NCI-H69 (cell line): ENCODE data around the gene MSANTD2.
A peak's percentile ranks its signal among the peaks of the same experiment; 100 is the strongest.

Source experiments
- DNase-seq: peaks from one replicate; lab custom pipeline; 2025; lab: John Stamatoyannopoulos, UW

The MSANTD2 gene

DNA sequence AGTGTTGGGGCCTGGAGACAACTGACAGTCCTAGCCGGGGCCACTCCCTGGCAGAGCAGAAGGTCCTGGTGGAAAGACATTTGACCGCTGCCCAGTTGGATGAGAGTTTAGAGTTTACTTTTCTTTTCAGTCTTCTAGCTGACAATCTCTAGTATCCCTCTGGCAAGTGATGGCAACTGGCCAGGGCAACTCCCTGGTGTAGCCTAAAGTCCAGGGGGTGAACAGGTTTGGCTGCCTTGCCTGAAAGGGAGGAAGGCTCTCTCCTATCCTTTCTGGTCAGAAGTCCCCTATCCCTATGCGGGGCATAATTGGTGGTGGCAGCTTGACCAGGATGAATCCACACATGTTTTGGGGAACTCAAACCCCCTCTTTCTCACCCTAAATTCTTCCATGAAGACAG, 16.8 kb upstream of the MSANTD2 start:
- DNase-seq = no peak

DNA sequence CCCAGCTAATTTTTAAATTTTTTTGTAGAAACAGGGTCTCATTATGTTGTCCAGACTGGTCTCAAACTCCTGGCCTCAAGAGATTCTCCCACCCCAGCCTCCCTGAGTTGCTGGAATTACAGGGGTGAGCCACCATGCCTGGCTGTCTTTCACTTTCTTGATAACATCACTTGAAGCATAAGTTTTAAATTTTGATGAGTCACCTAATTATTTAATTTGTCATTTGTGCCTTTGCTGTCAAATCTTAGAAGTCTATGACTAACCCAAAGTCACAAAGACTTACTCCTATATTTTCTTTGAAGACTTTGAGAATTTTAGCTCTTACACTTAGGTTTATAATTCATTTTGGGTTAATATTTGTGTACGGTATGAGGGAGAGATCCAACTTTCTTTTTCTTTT, 14.5 kb upstream of the MSANTD2 start:
- DNase-seq = no peak

DNA sequence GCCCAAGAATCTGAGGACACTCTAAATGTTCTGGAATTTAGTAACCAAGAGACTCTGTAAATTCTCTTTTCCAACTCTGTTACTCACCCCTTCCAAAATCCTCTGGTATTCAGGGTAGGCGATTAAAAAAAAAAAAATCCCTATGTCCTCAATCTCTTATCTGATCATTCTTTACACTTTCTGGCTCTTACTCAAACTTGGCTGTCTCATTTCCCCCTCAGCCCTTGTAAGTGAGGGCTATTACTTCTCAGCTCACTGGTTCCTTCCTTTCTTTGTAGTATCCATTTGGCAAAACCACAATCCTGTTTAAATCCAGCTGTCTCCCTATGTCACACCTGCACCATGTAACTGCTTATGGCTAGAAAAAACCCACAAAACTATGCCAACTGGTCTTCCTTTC, 12.7 kb upstream of the MSANTD2 start:
- DNase-seq = no peak

DNA sequence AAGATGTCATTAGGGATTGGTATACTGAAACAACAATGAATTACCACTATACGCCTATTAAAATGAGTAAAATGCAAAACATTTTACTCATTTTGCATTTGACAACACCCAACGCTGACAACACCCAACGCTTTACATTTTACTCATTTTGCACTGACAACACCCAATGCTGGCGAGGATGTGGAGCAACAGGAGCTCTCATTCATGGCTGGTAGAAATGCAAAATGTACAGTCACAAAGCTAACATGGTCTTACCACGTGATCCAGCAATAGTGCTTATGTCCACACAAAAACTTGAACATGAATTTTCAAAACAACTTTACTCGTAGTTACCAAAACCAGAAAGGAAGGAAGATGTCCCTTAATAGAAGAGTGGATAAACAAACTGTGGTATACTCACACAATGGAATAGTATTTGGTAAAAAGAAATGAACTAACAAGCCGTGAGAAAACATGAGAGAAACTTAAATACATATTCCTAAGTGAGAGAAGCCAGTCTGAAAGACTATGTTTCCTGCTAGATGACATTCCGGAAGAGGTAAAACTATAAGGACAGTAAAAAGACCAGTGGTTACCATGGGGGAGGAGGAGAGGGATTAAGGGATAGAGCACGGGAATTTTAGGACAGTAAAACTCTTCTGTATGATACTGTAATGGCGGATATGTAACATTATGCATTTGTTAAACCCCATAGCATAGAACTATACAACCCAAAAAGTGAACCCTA, 11.4 kb upstream of the MSANTD2 start:
- no peak for DNase-seq

DNA sequence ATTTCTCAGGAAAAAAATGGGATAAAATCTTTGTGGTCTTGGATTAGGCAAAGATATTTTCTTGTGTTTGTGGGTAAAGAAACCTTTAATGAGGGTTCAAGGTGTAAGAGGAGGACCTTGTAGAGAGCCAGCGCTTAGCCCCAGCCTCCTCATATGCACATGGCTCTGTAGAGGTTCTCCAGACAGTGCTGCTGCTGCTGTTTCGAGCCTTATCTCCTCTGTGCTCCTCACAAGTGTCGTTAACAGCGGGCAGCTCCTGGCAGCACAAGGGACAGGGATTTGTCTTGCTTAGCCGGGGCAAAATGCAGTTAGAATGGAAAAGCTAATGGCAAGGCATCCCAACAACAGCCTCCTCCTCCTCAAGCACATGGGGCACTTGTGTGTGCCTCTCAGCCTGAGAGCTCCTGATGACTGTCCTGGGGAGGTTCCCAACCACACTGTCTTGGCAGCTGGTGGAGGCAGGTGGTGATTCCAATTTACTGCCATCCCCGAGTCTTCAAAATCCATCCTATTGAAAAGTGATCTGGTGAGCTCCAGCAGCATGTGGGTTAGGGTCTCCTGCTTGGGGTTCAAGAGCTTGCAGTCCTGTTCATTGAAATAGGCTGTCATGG, 7.6 kb upstream of the MSANTD2 start:
- no peak for DNase-seq

DNA sequence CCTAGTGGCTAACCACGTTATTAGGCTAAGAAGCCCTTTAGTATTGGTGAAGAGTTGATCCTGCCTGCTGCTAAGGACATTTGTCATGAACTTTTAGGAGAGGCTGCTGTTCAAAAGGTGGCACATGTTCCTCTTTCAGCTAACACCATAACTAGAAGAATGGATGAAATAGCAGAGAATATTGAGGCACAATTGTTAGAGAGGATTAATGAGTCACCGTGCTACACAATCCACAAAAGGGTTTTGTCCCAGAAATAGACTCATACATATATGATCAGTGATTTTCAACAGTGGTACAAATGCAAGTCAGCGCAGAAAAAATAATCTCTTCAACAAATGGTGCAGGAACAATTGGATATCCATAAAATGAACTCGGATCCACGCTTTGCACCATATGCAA, 7.0 kb upstream of the MSANTD2 start:
- no peak for DNase-seq

DNA sequence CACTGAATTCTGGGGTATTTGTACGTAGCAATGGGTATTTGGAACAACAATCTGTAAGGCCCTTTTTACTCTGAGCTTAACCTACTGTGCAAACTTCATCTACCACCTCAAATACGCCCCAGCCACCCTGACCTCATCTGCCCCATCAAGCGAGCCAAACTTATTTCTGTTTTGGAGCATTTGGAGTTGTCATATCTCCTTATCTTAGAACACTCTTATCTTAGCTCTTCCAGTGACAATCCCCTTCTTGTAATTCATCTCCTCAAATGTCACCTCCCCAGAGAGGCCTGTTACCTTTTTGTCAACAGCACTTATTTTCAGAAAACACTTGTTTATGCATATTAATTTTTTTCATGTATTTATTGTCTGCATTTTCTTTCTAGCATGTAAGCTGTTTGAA, 4.7 kb upstream of the MSANTD2 start:
- DNase-seq = no peak

DNA sequence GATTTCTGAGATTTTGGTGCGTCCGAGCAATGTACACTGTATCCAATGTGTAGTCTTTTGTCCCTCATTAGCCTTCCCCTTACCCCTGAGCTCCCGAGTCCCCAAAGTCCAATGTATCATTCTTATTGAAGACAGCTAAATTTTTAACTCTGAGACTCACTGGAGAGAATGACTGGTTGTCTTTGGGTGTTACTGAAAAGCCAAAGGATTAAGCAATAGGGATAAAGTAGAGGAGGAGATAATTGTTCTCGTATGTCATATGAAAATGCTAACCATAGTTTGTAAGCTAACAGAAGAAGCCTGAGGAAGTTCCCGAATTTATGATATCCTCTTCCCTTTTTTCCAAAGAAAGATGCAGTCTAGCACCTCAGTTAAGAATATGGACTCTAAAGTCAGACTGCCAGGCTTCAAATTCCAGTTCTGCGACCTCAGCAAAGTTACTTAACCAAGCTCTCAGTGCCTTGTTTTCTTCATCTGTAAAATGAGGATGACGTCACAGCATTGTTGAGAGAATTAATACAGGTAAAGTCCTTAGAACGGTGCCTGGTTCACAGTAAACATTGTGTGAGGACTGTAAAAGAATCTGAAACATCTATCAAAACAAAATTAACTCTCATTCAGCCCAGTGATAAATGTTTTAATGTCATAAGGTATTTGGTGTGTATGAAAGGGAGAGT, 1.6 kb upstream of the MSANTD2 start:
- no peak for DNase-seq

DNA sequence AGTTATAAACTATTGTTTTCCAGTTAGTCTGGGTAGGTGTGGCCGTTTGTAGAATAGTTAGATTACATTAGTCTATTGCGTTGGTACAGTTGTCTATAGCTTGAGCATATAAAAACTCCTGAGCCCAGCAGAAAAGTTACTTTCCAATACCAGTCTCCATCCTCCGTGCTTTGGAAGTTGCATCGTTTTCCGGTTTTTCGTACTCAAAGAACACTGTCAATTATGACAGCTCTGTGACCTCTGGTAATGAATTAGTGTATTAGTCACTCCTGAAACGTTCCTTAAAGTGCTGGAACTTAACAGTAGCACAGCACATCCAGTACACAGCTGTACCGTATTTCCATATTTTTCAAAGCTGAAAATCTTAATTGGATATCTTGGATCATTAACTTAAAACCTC, 808 bp upstream of the MSANTD2 start:
- DNase-seq = peak; percentile 27

DNA sequence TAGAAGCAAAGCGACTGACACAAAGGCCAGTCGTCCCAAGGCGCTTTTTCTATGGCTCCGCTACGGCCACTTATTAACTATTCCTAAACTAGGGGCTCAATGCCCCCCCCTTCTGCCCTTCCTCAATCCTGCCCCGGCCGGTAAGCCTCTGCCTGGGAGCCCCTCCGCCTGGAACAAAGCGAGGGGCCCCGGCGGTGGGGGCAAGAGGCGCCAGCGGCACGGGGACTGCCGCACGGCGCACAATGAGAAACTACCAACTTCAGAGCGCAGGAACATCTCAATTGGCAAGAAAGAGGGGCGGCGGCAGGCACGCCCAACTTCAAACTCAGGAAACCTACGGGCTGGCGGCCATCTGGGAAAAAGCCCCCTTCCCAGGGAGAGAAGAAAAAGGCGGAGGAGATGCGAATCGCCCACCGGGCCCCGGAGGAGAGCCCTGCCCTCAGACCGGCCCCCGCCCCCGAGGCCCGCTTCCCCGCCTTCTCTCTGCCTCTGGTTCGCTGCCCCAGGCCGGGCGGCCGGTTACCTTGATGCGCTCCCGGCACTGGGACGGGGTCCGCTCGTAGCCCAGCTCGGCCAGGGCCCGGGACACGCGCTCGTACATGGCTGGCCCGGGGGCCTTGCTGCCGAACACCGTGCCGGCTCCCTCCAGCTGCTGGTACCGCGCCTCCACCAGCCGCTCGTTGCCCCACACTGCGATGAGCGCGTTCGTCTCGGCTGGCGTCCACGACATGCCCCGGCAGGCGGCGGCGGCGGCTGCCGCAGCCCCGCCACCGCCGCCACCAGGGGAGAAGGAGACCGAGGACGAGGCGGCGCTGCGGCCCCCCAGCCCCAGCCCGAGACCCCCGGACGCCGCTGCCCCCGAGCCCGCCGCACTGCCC, 619 bp downstream of the MSANTD2 start:
- peak; percentile 53 for DNase-seq

DNA sequence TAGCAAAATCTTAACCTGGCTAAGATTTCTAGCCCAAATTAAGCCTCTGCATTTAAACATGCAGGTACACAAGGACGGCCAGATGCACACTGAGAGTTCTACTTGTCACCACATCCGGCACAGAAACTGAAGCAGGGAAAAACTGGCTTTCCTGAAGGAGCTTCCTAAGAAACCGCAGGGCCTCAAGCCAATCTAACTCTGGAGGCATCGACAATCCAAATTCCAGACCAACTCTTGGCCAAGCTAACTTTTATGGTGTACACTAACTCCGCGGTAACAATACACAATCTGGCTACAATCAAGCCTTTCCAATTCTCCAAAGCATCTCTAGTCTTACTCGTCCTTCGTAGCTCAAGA, 1.2 kb downstream of the MSANTD2 start:
- DNase-seq = peak; percentile 38

DNA sequence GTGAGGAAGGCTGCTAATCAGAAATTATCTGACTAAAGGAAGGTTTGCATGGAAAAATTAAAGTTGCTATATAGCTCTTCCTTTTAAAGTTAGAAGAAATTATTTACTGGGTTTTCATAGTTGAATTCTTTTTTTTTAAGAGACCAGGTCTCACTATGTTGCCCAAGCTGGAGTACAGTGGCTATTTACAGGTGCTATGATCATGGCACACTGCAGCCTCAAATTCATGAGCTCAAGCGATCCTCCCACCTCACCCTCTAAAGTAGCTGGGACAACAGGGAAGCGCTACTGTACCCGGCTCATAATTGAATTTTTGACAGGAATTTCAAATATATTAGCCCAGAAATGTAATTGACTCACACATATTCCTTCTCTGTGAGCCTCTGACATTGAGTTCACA, 3.9 kb downstream of the MSANTD2 start:
- DNase-seq = no peak

DNA sequence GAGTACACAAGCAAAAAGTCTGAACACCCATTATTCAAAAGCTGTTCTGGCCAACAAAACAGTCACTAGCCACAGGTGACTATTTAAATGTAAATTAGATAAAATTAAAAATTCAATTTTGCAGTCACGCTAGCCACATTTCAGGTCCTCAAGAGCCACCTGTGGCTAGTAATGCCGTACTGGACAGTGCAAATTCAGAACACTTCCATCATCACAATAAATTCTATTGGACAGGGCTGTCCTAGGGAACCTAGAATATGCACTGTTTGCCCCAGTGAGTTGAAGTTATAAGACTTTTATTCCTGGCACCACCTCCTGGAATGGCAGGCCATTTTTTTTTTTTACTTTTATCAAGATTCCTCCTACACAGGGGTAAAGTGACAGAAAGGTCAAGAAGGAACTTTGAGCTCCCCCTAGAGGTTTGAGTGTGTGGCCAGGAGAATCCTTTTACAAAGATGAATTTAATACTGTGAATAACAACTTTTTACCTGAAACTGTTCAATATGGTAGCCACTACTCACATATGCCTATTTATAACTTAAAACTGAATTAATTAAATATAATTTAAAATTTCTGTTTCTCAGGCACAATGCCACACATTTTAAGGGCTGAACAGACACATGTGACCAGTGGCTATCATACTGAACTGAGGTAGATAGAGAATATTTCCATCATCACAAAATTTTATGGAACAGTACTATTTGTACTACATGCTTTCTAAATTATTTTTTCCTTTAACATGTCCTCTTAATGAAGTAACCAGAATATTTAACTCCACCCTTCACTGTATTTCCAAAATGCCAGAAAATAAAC, 6.5 kb downstream of the MSANTD2 start:
- DNase-seq = peak; percentile 54

DNA sequence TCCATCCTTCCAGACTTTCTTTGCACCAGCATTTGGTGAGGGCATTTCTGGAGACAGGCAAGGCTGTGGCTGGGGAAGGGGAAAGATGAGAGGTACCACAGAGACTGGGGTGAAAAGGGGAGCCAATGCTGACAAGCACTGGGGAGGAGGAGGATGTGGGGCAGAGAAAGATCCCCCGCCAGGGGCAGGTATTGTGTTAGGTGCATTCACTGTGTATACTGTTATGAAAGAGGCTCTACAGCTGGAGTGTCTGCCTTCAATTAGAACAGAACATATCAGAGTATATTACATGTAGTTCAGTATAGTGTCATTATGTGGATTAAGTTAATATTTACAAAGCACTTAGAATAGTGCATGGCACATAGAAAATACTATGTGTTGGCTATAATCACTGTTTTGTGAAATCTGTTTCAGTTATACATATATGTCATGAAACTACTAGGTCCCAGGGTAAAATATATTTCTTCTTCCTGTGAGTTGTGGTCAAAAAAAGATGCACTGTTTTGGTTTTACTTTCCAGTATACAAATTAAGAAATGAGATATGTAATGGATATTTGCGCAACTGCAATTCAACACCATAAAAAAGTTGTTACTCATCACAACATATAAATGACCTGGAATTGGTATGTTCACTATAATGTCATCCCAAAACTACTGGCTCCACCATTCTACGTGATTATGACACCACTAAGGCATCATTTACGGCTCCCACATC, 8.4 kb downstream of the MSANTD2 start:
- peak; percentile 66 for DNase-seq

DNA sequence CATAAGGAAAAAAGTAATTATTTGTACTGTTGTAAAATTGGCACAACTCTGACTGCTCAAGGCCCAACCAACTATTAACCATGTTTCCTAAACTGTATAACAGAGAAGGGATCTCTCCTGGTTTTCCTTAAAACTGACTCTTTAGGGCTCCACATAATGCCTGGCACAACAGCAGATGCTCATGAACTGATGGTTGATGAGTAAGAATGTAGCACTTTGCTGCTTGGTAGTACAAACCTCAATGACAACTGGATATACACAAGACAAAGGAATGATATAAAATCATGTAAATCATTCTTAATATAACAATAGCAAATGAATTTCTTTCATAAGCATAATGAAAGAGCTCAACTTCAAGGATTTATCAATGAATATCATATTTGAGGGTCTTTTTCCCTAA, 11.7 kb downstream of the MSANTD2 start:
- no peak for DNase-seq

DNA sequence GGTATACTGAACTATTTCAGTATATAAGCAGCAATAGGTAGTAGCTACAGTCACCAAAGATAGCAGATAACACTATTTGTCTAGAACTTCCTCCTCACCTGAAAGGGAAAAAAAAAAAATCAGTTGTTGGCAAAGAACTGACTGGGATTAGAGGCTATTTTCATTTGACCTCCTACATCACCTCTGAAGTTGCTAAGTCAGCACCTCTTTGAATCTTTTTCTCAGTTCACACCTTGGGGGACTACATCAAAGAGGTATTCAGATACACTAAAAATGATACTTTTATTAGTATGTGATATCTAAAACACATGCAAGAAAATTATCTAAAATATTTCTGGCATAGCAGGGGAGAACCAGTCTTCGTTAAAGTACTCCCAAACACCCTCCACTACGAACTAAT, 16.2 kb downstream of the MSANTD2 start:
- no peak for DNase-seq

DNA sequence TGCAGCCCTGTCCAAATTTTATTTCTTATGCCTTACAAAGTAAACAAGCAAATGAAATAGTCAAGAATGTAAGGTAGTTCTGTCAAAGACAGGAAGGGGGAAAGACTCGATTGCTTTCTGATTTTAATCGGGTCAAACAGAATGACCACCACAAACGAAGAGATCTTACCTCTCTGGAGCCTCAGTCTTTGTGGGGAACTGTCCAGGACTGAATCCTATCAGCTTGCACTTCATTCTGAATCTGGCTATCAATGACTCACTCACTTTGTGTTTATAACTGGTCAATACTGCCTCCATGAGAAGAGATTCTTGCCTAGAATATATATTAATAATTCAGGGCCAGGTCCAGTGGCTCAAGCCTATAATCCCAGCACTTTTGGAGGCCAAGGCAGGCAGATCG, 17.2 kb downstream of the MSANTD2 start:
- DNase-seq = no peak

DNA sequence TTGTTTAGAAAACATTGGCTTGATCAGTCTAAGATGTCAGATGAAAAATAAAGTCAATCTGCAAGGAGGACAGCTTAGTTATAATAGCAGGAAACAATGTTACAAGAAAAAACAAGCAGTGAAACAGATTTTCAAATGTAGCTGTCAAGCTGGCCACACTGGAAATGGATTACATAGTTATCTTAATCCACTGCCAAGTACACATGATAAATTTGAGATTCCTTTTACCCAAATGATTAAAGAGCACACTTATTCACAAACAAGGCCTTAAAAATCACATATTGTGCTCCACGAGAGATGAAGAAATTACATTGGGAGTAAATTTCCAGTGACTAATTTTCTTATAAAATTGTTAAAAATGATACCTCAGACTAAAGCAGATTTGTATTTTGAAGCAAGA, 20.6 kb downstream of the MSANTD2 start:
- DNase-seq = no peak

DNA sequence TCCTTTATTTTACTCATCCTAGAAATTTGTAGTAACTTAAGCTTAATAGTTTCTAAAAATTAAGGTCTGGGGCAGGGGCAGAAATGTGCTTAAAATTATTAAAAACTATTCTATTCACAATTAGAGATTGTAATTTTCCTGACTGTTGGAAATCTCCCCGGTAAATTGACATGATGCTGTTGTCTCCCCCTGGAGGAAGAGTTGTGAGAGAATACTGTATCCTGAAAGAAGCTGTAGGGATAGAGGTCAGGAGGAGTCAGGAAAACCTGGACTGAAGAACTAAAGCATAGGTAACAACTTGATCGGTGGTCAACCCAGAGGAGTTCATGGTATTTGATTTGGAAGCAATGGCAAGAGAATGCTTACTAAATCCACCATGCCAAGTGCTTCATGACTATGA, 21.9 kb downstream of the MSANTD2 start:
- no peak for DNase-seq

DNA sequence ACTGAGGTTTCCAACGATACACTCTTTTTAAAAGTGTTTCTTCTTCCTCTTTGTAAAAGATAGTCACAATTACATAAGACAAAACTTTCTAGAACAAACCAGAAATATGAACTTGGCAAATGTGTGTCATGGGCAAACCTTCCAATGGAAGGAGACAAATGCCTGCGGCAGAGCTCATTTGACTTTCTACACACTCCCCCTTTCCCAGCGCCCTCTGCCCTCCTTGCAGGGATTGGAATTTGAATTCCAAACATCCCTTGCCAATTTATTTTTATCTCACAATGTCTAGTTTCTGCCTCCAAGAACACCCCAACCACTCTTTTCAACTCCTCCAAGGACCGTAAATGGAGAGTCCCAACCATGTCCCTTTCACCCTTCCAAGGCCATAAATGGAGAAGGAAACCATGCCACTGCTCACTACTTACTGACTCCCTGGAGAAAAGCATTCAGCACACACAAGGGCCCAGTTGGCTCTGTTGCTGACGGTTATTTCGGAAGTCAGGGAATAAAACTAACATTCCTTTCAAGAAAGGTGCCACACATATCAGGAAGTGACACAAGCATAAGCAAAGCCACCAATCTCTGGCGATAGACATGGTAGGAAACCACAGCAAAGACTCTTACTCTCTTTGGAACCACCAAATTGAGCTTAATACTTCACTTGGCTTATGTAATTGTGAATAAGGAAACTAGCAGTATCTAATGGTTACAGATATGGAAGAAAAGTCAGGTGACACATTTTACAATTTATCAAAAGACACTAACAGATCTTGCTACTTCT, 23.2 kb downstream of the MSANTD2 start:
- DNase-seq = no peak
